Activated naive CD4-positive, alpha-beta T cell treated with Interleukin-2 at 50 U/mL for 16 hours (primary cell): Measurements from ENCODE around the gene PSMA3.
A peak's percentile ranks its signal among the peaks of the same experiment; 100 is the strongest.

Source experiments
- DNase-seq: peaks from one replicate; pipeline ENCODE4 v3.0.0-alpha.2; 2020

Gene PSMA3

GRCh38 chr14:58272588-58273372 lies 28.1 kb downstream of the PSMA3 start:
- no peak for DNase-seq

GRCh38 chr14:58274881-58275280 lies 30.2 kb downstream of the PSMA3 start:
- DNase-seq = no peak

- DNase-seq = no peak
Measured at GRCh38 chr14:58275527-58276190, 31.0 kb downstream of the PSMA3 start.

- DNase-seq = no peak
Measured at GRCh38 chr14:58276208-58276607, 31.6 kb downstream of the PSMA3 start.

GRCh38 chr14:58278177-58278576 lies 33.5 kb downstream of the PSMA3 start:
- no peak for DNase-seq

- DNase-seq = peak; percentile 20
Measured at GRCh38 chr14:58280954-58281787, 36.5 kb downstream of the PSMA3 start.

- DNase-seq = no peak
Measured at GRCh38 chr14:58281969-58282368, 37.3 kb downstream of the PSMA3 start.

GRCh38 chr14:58282925-58283593 lies 38.4 kb downstream of the PSMA3 start:
- no peak for DNase-seq

- DNase-seq = no peak
Measured at GRCh38 chr14:58283730-58284129, 39.1 kb downstream of the PSMA3 start.

- DNase-seq = no peak
Measured at GRCh38 chr14:58285132-58285531, 40.5 kb downstream of the PSMA3 start.

GRCh38 chr14:58287607-58288042 lies 43.0 kb downstream of the PSMA3 start:
- no peak for DNase-seq

- no peak for DNase-seq
Measured at GRCh38 chr14:58288106-58288792, 43.6 kb downstream of the PSMA3 start.

GRCh38 chr14:58291646-58292045 lies 47.0 kb downstream of the PSMA3 start:
- DNase-seq = no peak

- no peak for DNase-seq
Measured at GRCh38 chr14:58292187-58292586, 47.5 kb downstream of the PSMA3 start.

GRCh38 chr14:58294201-58294600 lies 49.6 kb downstream of the PSMA3 start:
- DNase-seq = no peak

- DNase-seq = no peak
Measured at GRCh38 chr14:58296726-58297125, 52.1 kb downstream of the PSMA3 start.

GRCh38 chr14:58297412-58297761 lies 52.7 kb downstream of the PSMA3 start:
- no peak for DNase-seq

- DNase-seq = peak; percentile 99
Measured at GRCh38 chr14:58297762-58298476, 53.3 kb downstream of the PSMA3 start.

- DNase-seq = peak; percentile 53
Measured at GRCh38 chr14:58298477-58299400, 54.1 kb downstream of the PSMA3 start, which contains the start of gene ARID4A. ARID4A (plus strand) TSS chr14:58298555; CDS start chr14:58299855, 1,300 bp downstream.
